Activated B cell treated with CpG ODN at 0.5 μM for 24 hours (primary cell): ENCODE data around the gene RNF115. TPM values are rescaled to one million over a fixed set of nuclear protein-coding genes. Genes with fewer than 3 reads are reported as not detected.

ENCODE experiments used
- ATAC-seq: fragments of 200-7000 bp; cut with Tn5 transposase; one replicate; pipeline ENCODE4 v1.10.0; 2021; ENCODE audit warnings: low read depth, mild to moderate bottlenecking, moderate library complexity
- CTCF ChIA-PET: fragments of 350-600 bp; sonication (Branson Sonifier 250); formaldehyde crosslinking; loops from one replicate; lab custom pipeline; 2021; ENCODE audit warnings: antibody characterized with exemption; lab: Charles Lee
- POLR2A ChIA-PET: fragments of 350-600 bp; sonication (Branson Sonifier 250); formaldehyde crosslinking; loops from one replicate; lab custom pipeline; 2021; ENCODE audit warnings: antibody characterized with exemption; lab: Charles Lee
- DNase-seq: peaks from one replicate; pipeline ENCODE4 v3.0.0; 2022
- H3K27ac Mint-ChIP-seq: one replicate; pipeline ENCODE4 v1.8.0; 2020; ENCODE audit warnings: mixed read lengths
- H3K27me3 Mint-ChIP-seq: one replicate; pipeline ENCODE4 v1.8.0; 2021; ENCODE audit warnings: mixed read lengths
- H3K36me3 Mint-ChIP-seq: one replicate; pipeline ENCODE4 v1.8.0; 2021; ENCODE audit warnings: low read depth, mixed read lengths
- H3K4me1 Mint-ChIP-seq: one replicate; pipeline ENCODE4 v1.8.0; 2021; ENCODE audit warnings: mixed read lengths
- H3K4me3 Mint-ChIP-seq: one replicate; pipeline ENCODE4 v1.8.0; 2020; ENCODE audit warnings: mild to moderate bottlenecking, mixed read lengths
- H3K9me3 Mint-ChIP-seq: one replicate; pipeline ENCODE4 v1.8.0; 2020; ENCODE audit warnings: mixed read lengths
- intact Hi-C: fragments of 100-400 bp; cut with micrococcal nuclease; formaldehyde crosslinking; loops from one replicate; pipeline ENCODE4 v1.15.1; 2024
- total RNA-seq: library from RNA; stranded (reverse); gene quantifications from 2 replicates; pipeline ENCODE4 v1.2.3, GENCODE V29; 2022
- TF ChIP-seq, protein P1 (sequence below): fragments of 200-600 bp; IDR thresholded peaks from one replicate; pipeline ENCODE4 v1.8.0; 2022; ENCODE audit warnings: antibody characterized with exemption, mild to moderate bottlenecking

The RNF115 gene
- total RNA-seq, 1 donor from 2014 or later = 19.7 TPM

- DNase-seq (no peak), ATAC-seq (no peak)
- ChIA-PET CTCF (no interaction called here), POLR2A (no interaction called here)
- Mint-ChIP-seq H3K27me3 (no peaks in the 10 kb centered on the region), H3K36me3 (no peaks in the 10 kb centered on the region), H3K27ac (no peak overlapping the region), H3K9me3 (no peaks in the 10 kb centered on the region), H3K4me1 (peaks cover 14% of the 10 kb centered on the region), H3K4me3 (no peak overlapping the region)
- TF ChIP-seq, protein P1, sequence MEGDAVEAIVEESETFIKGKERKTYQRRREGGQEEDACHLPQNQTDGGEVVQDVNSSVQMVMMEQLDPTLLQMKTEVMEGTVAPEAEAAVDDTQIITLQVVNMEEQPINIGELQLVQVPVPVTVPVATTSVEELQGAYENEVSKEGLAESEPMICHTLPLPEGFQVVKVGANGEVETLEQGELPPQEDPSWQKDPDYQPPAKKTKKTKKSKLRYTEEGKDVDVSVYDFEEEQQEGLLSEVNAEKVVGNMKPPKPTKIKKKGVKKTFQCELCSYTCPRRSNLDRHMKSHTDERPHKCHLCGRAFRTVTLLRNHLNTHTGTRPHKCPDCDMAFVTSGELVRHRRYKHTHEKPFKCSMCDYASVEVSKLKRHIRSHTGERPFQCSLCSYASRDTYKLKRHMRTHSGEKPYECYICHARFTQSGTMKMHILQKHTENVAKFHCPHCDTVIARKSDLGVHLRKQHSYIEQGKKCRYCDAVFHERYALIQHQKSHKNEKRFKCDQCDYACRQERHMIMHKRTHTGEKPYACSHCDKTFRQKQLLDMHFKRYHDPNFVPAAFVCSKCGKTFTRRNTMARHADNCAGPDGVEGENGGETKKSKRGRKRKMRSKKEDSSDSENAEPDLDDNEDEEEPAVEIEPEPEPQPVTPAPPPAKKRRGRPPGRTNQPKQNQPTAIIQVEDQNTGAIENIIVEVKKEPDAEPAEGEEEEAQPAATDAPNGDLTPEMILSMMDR = no peak
- intact Hi-C loops = no loop called here
Observed at GRCh38 chr1:145690587-145691558, 133.0 kb downstream of the RNF115 start.

DNA sequence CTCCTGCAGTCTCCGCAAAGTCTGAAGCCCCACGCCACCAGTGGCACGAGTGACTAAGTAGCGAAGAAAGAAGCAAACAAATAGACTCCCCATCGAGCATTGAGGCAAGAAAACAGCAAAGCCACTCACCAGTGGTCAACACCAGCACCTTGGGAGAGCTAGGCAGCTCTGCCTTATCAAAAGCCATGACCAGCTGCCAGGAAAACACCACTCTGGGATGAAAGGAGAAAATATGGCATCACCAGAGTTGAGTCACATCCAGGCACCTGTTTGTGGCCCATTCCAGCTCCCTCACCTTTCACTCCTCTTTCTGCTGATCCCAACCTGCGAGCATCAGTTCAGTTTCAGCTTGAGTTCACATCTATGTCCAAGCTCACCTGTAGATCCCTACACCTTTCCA lies 134.0 kb downstream of the RNF115 start:
- ATAC-seq (no peak), DNase-seq (no peak)
- ChIA-PET POLR2A (no interaction called here), CTCF (no interaction called here)
- TF ChIP-seq, protein P1 = no peak
- Mint-ChIP-seq H3K27ac (no peak overlapping the region), H3K27me3 (no peaks in the 10 kb centered on the region), H3K4me3 (no peak overlapping the region), H3K4me1 (peaks cover 14% of the 10 kb centered on the region), H3K9me3 (no peaks in the 10 kb centered on the region), H3K36me3 (no peaks in the 10 kb centered on the region)
- intact Hi-C loops = no loop called here

DNA sequence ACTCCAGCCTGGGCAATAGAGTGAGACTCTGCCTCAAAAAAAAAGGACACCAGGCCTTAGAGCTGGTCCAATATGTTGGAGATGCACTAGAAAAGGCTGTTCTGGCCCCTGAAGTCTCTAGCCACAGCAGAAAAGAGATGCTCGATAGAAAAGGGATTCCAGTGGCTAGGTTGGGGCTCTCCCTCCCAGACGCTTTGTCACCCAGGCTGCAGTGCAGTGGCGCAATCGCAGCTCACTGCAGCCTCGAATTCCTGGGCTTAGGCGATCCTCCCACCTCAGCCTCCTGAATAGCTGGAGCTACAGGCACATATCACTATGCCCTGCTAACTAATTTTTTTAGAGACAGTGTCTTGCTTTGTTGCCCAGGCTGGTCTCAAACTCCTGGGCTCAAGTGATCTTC lies 135.0 kb downstream of the RNF115 start:
- Mint-ChIP-seq H3K27ac (no peak overlapping the region), H3K36me3 (no peaks in the 10 kb centered on the region), H3K4me1 (peaks cover 14% of the 10 kb centered on the region), H3K9me3 (no peaks in the 10 kb centered on the region), H3K4me3 (no peak overlapping the region), H3K27me3 (no peaks in the 10 kb centered on the region)
- intact Hi-C loops = no loop called here
- ChIA-PET CTCF (no interaction called here), POLR2A (no interaction called here)
- no peak for DNase-seq
- TF ChIP-seq, protein P1 = no peak
- ATAC-seq = no peak

Other genes starting within 250 kb of the RNF115 start
- 29.7 and 32.1 TPM in 2 replicates for gene GPR89A, start 216.1 kb downstream of the RNF115 start, total RNA-seq
- gene PDZK1, start 116.7 kb downstream of the RNF115 start, total RNA-seq = 0.13 TPM in 1 of 2 replicates, not detected in the other
- gene CD160, start 104.6 kb downstream of the RNF115 start, total RNA-seq = not detected in 2 replicates
- 43.7 and 51.2 TPM in 2 replicates for gene POLR3C, start 105 bp upstream of the RNF115 start, total RNA-seq
- 2.9 and 5.4 TPM in 2 replicates for gene NUDT17, start 21.5 kb upstream of the RNF115 start, total RNA-seq
- 29.0 and 30.9 TPM in 2 replicates for gene PIAS3, start 35.0 kb upstream of the RNF115 start, total RNA-seq
- gene ANKRD35, start 61.8 kb upstream of the RNF115 start, total RNA-seq = not detected in 2 replicates
- 2.7 and 3.7 TPM in 2 replicates for gene ITGA10, start 86.0 kb upstream of the RNF115 start, total RNA-seq
- 42.7 and 47.7 TPM in 2 replicates for gene PEX11B, start 94.6 kb upstream of the RNF115 start, total RNA-seq
- gene RBM8A, start 103.4 kb upstream of the RNF115 start, total RNA-seq = 178 and 201 TPM in 2 replicates
- gene LIX1L, start 133.9 kb upstream of the RNF115 start, total RNA-seq = 30.1 and 31.7 TPM in 2 replicates
- 1.4 and 2.4 TPM in 2 replicates for gene ANKRD34A, start 140.5 kb upstream of the RNF115 start, total RNA-seq
- 22.7 and 23.7 TPM in 2 replicates for gene POLR3GL, start 140.6 kb upstream of the RNF115 start, total RNA-seq
- 300 and 306 TPM in 2 replicates for gene TXNIP, start 172.5 kb upstream of the RNF115 start, total RNA-seq
- gene HJV, start 197.6 kb upstream of the RNF115 start, total RNA-seq = not detected in 2 replicates